ENCODE results near the gene UBTF.
A peak's percentile ranks its signal among the peaks of the same experiment; 100 is the strongest.

Gene UBTF

GRCh38 chr17:44197980-44198720 lies 21.3 kb downstream of the UBTF start:
- DNase-seq = peak; percentile 80

DNA sequence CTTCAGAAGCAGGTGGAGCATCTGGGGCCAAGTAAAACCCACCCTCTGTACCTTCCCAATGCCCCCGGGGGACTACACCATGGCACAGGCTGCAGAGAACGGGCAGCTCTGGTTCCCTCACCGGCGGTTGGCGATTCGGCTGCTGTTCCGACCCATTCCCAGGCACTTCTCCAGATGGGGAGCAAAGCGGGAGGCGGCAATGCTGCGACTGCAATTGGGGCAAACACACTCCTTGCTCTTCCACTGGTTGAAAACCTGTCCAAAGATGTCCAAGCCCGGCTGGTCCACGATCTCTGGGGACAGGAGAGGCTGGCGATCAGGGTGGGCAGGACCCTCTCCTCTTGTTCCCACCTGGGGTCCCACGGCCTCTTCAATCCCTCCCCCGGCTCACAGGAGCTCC lies 22.4 kb downstream of the UBTF start:
- no peak for DNase-seq

- DNase-seq = no peak
These were observed 26.0 kb downstream of the UBTF start for GRCh38 chr17:44193326-44194084.

DNA sequence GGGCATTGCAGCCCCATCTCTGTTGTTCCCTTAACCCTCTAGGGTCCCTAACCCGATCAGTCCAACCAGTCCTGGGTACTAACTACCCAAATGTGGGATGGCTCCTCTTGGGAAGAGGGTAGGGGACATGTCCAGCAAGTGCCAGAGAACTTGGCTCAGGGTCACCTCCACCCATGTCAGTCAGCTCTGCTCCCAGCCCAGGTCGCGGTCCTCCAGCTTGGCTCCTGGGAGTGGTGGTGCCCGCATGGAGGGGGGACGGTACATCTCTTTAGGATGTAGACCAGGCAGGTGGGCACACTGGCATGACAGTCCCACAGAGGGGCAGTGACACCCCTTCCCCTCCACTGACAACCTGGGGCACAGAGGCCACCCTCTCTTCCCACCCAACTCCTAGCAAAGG lies 26.7 kb downstream of the UBTF start:
- DNase-seq = no peak

DNA sequence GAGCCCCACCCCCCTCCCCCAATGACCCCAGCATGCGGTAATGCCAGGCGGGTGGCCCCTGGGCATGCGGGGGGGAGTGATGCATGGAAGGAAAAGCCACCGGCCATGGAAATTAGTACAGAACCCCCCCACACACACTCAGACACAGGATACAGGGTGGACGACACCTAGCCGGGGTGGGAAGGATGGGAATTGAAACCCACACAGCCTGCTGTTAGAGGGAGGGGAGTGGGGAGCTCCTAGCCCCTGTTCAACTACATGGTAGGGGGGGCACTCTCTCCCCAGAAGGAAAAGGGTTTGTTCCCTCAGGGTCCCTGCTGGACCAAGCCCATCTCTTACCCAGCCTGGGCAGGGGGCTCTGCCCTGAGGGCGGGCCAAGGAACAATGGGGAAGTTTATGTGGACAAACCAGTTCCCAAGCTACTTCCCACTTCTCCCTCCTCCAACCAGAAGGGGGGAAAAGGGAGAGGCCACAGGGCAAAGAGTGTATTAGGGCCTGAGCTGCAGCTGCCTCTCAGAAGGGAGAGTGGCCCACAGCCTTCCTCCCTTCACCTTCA lies 27.5 kb downstream of the UBTF start:
- DNase-seq = no peak

- DNase-seq = no peak
These were observed 28.1 kb downstream of the UBTF start for GRCh38 chr17:44191369-44191768.

GRCh38 chr17:44190481-44190880 lies 29.0 kb downstream of the UBTF start:
- no peak for DNase-seq

- DNase-seq = no peak
These were observed 30.7 kb downstream of the UBTF start for GRCh38 chr17:44188576-44189403.

DNA sequence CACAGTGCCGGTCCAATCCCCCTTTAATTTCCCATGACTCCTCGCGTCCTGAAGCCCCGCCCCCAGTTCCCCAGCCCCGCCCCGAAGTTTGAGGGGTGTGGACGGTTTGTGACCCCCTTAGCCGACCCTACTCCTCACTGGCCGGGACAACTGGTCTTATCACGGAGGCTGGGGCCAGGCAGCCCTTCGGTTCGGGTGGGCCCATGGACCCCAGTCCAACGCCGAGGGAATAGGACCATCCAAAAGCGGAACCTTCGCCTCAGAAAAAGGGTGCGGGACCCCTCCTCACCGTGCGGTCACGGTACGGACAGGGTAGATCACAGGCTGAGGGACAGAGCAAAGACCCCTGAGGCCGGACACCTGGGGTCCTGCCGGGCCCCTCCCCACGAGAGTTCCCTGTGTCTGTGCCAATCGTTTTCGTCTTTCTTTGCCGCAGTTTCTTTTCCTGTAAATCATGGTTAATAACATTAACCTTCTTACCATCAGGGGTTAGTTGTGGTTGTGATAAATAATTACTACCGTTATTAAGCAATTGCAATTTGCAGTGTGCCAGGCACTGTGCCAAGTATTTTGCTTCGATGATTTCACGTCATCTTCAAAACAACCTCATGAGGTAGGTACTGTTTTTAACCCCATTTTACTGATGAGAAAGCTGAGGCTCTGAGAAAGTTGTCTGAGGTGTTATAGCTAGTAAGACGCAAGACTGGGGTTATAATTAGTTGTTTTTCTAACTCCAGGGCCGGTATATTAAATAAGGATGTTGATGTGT lies 32.2 kb downstream of the UBTF start:
- DNase-seq = peak; percentile 16

- peak; percentile 99 for DNase-seq
These were observed 33.0 kb downstream of the UBTF start, which contains the start of gene TMUB2 for GRCh38 chr17:44186307-44187130. Gene TMUB2, plus strand, starts transcription at chr17:44186972. Its CDS starts 737 bp downstream, at chr17:44187709.

- no peak for DNase-seq
These were observed 35.2 kb downstream of the UBTF start for GRCh38 chr17:44184212-44184810.

GRCh38 chr17:44183024-44183423 lies 36.5 kb downstream of the UBTF start:
- DNase-seq = no peak

DNA sequence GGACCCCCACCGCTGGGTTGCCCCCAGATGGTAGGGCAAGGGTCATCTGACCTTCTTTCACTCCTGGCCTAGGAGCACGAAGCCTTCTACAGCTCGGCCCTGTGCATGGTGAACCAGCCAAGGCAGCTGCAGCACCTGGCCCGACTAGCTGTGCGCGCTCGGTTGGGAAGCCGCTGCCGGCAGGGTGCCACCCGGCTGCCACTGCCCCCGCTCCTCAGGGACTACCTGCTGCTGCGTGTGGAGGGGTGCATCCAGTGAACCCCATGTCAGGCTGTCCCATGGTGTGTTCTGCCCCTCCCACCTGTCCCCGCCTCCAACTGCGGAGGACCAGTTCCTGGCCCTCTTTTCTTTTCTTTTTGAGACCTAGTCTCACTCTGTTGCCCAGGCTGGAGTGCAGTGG lies 41.3 kb downstream of the UBTF start:
- DNase-seq = no peak

DNA sequence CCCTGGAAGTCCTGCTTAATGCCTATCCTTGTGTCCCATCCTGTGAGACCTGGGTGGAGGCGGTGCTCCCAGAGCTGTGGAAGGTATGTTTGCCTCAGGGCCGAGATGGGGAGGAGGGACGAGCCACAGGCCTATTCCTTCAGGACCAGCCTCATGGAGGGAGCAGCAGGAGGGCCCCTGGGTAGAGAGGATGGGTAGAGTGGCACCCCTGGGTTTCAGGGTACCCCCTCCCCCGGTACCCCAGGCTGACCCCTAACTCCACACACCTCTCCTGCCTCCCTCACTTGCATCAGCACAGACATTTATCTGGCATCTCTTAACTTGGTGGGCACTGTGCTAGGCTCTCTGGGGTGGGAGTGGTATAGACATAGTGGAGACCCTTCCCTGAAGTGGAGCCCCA lies 41.8 kb downstream of the UBTF start:
- no peak for DNase-seq

GRCh38 chr17:44176671-44177501 lies 42.6 kb downstream of the UBTF start:
- DNase-seq = no peak

GRCh38 chr17:44176257-44176656 lies 43.2 kb downstream of the UBTF start:
- DNase-seq = no peak

DNA sequence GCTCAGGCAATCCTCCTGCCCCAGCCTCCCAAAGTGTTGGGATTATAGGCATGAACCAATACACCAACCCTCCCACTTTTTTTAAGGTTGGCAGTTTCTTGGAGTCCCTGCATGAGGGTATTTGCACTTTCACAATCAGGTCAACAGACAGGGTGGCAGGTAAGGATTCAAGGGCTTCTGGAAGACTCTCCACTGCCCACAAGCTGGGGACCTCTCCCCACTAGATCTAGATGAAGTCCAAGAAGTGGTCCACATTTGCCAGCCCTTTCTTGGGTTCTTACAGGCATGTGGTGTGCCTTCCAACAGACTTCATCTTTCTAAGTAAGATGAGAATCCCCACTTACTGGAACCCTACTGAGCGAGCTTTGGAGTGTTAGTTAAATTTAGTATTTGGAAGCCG lies 45.0 kb downstream of the UBTF start:
- DNase-seq = no peak

DNA sequence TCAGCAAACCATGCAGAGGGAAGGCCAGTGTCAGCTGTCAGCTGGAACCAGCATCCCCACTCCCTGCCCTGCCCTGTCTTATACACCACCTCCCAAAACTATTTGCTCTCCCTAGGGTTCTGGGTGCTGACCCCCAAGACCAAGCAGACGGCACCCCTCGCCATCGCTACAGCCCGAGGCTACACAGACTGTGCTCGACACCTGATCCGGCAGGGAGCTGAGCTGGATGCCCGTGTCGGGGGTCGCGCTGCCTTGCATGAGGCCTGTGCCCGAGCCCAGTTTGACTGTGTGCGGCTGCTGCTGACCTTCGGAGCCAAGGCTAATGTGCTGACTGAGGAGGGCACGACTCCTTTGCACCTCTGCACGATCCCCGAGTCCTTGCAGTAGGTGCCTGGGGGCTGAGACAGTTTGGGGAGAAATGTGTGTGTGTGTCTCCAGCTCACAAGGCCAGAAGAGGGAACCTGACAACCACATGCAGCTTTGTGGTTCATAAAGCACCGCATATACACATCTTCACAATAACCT lies 47.5 kb downstream of the UBTF start:
- DNase-seq = no peak

DNA sequence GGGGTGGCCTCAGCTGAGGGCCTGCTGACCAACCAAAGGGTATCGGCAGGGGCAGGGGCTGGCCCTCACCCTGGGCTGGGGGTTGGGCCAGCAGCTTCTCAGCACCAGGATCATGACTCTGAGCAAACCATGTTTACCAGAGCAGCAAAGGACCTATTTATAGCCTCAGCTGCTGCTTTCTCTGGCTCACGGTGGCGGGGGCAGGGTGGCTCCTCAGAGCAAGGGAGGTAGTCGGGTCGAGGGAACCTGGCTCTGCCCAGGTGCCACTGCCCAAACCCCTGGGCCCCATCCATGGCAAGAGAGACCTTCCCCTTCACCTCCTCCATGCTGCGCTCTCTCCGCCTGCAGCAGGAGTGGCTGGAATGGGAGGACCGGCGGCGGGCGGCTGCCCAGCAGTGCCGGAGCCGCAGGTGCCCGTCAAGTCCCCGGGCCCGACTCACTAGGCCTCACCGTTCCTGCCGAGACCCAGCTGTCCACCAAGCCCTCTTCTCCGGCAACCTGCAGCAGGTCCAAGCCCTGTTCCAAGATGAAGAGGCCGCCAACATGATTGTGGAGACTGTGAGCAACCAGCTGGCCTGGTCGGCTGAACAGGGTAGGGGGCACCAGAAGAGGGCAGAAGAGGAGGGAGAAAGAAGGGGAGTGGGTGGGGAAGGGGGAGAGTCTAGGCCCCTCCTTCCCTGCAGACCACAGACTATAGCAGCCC lies 48.8 kb downstream of the UBTF start, which contains the start of gene ASB16:
TSS of gene ASB16 (plus strand) at position 206 of the 703 bp plus-strand sequence. CDS start at position 292, 86 bp downstream.
- peak; percentile 18 for DNase-seq

Measured in fibroblast of skin of scalp (primary cell).